Ovary (tissue), 3 donors: ENCODE data around the gene ZNF180.

Experiments
- POLR2A ChIP-seq: fragments of 450-650 bp; IDR thresholded peaks from one replicate; pipeline ENCODE4 v1.6.1; 2017; ENCODE audit warnings: antibody characterized with exemption, mild to moderate bottlenecking, moderate library complexity
- TF ChIP-seq, protein P1 (sequence below), 3 donors: fragments of 450-650 bp in 2 of 3; fragments of 200-600 bp in 1 of 3; IDR thresholded peaks; one replicate each; pipeline versions ENCODE4 v1.5.1 to v1.8.0; 2016 to 2022; ENCODE audit warnings: antibody characterized with exemption in 3 of 3, mild to moderate bottlenecking in 1 of 3
- donor health status: DM: no; HTN: no; CAD: no.

GRCh38 chr19:44430956-44431355 is 69.4 kb downstream of the ZNF180 start:
- TF ChIP-seq POLR2A = no peak
- TF ChIP-seq, protein P1, sequence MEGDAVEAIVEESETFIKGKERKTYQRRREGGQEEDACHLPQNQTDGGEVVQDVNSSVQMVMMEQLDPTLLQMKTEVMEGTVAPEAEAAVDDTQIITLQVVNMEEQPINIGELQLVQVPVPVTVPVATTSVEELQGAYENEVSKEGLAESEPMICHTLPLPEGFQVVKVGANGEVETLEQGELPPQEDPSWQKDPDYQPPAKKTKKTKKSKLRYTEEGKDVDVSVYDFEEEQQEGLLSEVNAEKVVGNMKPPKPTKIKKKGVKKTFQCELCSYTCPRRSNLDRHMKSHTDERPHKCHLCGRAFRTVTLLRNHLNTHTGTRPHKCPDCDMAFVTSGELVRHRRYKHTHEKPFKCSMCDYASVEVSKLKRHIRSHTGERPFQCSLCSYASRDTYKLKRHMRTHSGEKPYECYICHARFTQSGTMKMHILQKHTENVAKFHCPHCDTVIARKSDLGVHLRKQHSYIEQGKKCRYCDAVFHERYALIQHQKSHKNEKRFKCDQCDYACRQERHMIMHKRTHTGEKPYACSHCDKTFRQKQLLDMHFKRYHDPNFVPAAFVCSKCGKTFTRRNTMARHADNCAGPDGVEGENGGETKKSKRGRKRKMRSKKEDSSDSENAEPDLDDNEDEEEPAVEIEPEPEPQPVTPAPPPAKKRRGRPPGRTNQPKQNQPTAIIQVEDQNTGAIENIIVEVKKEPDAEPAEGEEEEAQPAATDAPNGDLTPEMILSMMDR (IDR thresholded peaks at IDR 0.05) = no peak
